Glutamatergic neuron (in vitro differentiated cells): ENCODE data around the gene DHRS3. TPM values are rescaled to one million over a fixed set of nuclear protein-coding genes. Genes with fewer than 3 reads are reported as not detected.

Experiments
- DNase-seq: peaks from one replicate; pipeline ENCODE4 v3.0.0; 2022
- H3K27ac Mint-ChIP-seq: one replicate; pipeline ENCODE4 v1.8.0; 2020; ENCODE audit warnings: mild to moderate bottlenecking, mixed read lengths, inconsistent platforms; ENCODE audit not compliant: unreplicated experiment
- H3K27me3 Mint-ChIP-seq: one replicate; pipeline ENCODE4 v1.8.0; 2020; ENCODE audit warnings: mild to moderate bottlenecking, moderate library complexity, mixed read lengths, inconsistent platforms; ENCODE audit not compliant: unreplicated experiment
- H3K36me3 Mint-ChIP-seq: one replicate; pipeline ENCODE4 v1.8.0; 2020; ENCODE audit warnings: mild to moderate bottlenecking, mixed read lengths, inconsistent platforms; ENCODE audit not compliant: unreplicated experiment
- H3K4me1 Mint-ChIP-seq: one replicate; pipeline ENCODE4 v1.8.0; 2020; ENCODE audit warnings: mild to moderate bottlenecking, low read depth, mixed read lengths, inconsistent platforms; ENCODE audit not compliant: unreplicated experiment
- H3K4me3 Mint-ChIP-seq: one replicate; pipeline ENCODE4 v1.8.0; 2020; ENCODE audit warnings: mild to moderate bottlenecking, mixed read lengths, inconsistent platforms; ENCODE audit not compliant: unreplicated experiment
- H3K9me3 Mint-ChIP-seq: one replicate; pipeline ENCODE4 v1.8.0; 2020; ENCODE audit warnings: mild to moderate bottlenecking, moderate library complexity, mixed read lengths, inconsistent platforms; ENCODE audit not compliant: unreplicated experiment
- CTCF ChIP-seq: fragments of 200-600 bp; sonication (generic); IDR thresholded peaks from one replicate; pipeline ENCODE4 v1.5.0; 2021; ENCODE audit not compliant: partially characterized antibody, unreplicated experiment
- total RNA-seq: library from RNA; stranded (reverse); fragmentation: NEBNext Ultra II Directional; extraction: Animal tissue kit (Norgen Biotek cat#: 25700); gene quantifications from one replicate; pipeline ENCODE4 v1.2.1, GENCODE V29; 2021; ENCODE audit not compliant: unreplicated experiment

The DHRS3 gene
- total RNA-seq, 1 donor from 2014 or later, result not detected

- TF ChIP-seq CTCF, result no peak
- peaks cover 3% of the 10 kb centered on the region for H3K4me1 Mint-ChIP-seq
- peaks cover 9% of the 10 kb centered on the region for H3K27me3 Mint-ChIP-seq
- no peak overlapping the region for H3K4me3 Mint-ChIP-seq
- no peak overlapping the region for H3K27ac Mint-ChIP-seq
- no peaks in the 10 kb centered on the region for H3K36me3 Mint-ChIP-seq
- H3K9me3 Mint-ChIP-seq, result peaks cover 7% of the 10 kb centered on the region
- DNase-seq, result no peak
Measured at GRCh38 chr1:12613180-12613579, 4.8 kb downstream of the DHRS3 start.

- no peak for DNase-seq
- H3K36me3 Mint-ChIP-seq, result no peaks in the 10 kb centered on the region
- H3K4me1 Mint-ChIP-seq, result no peaks in the 10 kb centered on the region
- no peak overlapping the region for H3K27ac Mint-ChIP-seq
- no peak overlapping the region for H3K4me3 Mint-ChIP-seq
- peaks cover 6% of the 10 kb centered on the region for H3K9me3 Mint-ChIP-seq
- H3K27me3 Mint-ChIP-seq, result peaks cover 3% of the 10 kb centered on the region
- no peak for TF ChIP-seq CTCF
Measured at GRCh38 chr1:12610941-12611340, 7.1 kb downstream of the DHRS3 start.

GRCh38 chr1:12610305-12610935, 7.6 kb downstream of the DHRS3 start:
- Mint-ChIP-seq H3K36me3 (no peaks in the 10 kb centered on the region), H3K27ac (no peak overlapping the region), H3K9me3 (peaks cover 6% of the 10 kb centered on the region), H3K27me3 (peaks cover 3% of the 10 kb centered on the region), H3K4me1 (no peaks in the 10 kb centered on the region), H3K4me3 (no peak overlapping the region)
- TF ChIP-seq CTCF, result no peak
- DNase-seq, result no peak

- Mint-ChIP-seq H3K27me3 (peaks cover 3% of the 10 kb centered on the region), H3K4me1 (no peaks in the 10 kb centered on the region), H3K9me3 (peaks cover 6% of the 10 kb centered on the region), H3K4me3 (no peak overlapping the region), H3K27ac (no peak overlapping the region), H3K36me3 (no peaks in the 10 kb centered on the region)
- no peak for TF ChIP-seq CTCF
- DNase-seq, result no peak
Measured at GRCh38 chr1:12609469-12610003, 8.5 kb downstream of the DHRS3 start.

GRCh38 chr1:12608311-12608957, 9.6 kb downstream of the DHRS3 start:
- H3K27ac Mint-ChIP-seq, result no peak overlapping the region

More at GRCh38 chr1:12608311-12608957, 9.6 kb downstream of the DHRS3 start:
- Mint-ChIP-seq H3K4me3 (no peak overlapping the region), H3K36me3 (no peaks in the 10 kb centered on the region), H3K4me1 (no peaks in the 10 kb centered on the region), H3K27me3 (peaks cover 3% of the 10 kb centered on the region), H3K9me3 (peaks cover 6% of the 10 kb centered on the region)
- TF ChIP-seq CTCF, result no peak
- DNase-seq, result no peak
